ENCODE measurements around the gene LRP5.

Gene LRP5

GRCh38 chr11:68349461-68350249 is 37.3 kb downstream of the LRP5 start:
- no peak for DNase-seq

- no peak for DNase-seq
Observed at GRCh38 chr11:68350759-68351449, 38.5 kb downstream of the LRP5 start.

- DNase-seq: no peak
Observed at GRCh38 chr11:68351450-68352275, 39.3 kb downstream of the LRP5 start.

GRCh38 chr11:68352591-68352990 is 40.2 kb downstream of the LRP5 start:
- DNase-seq: no peak

DNA sequence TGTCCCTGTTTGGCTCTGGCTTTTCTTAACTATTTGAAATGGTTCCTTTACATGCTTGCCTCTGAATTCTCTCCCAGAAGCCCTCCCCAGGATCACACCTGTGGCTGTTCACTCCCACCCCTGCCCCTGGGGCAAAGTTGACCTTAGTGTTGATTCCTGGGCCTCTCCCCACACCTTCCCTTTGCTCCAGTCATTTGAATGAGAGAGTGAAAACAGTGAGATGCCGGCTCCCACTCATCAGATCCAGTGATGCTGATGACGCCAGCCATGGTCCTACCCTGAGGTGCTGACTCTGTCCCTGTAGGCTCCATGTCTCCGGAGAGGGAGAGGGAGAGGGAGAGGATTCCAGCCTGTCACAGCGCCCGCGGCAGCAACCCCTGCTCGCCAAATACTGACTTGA is 40.7 kb downstream of the LRP5 start:
- no peak for DNase-seq

DNA sequence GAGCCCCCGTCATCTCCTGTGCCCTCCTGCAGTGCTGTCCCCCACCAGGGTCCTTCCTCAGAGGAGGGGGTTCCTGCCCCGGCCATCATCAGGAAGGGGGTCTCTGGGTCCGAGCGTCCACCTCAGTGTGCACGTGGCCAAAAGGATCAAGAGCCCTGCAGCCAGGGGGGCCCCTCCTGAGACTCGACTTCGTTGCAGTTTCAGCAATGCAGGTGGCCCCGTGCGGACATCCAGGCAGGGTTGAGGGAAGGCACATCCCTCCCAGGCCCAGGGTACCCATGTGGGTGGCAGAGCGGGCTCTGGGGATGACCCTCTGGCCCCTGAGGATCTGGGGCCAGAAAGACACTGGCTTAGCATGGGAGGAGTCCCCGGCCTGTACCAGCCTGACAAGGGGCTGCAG is 41.3 kb downstream of the LRP5 start:
- DNase-seq: no peak

DNA sequence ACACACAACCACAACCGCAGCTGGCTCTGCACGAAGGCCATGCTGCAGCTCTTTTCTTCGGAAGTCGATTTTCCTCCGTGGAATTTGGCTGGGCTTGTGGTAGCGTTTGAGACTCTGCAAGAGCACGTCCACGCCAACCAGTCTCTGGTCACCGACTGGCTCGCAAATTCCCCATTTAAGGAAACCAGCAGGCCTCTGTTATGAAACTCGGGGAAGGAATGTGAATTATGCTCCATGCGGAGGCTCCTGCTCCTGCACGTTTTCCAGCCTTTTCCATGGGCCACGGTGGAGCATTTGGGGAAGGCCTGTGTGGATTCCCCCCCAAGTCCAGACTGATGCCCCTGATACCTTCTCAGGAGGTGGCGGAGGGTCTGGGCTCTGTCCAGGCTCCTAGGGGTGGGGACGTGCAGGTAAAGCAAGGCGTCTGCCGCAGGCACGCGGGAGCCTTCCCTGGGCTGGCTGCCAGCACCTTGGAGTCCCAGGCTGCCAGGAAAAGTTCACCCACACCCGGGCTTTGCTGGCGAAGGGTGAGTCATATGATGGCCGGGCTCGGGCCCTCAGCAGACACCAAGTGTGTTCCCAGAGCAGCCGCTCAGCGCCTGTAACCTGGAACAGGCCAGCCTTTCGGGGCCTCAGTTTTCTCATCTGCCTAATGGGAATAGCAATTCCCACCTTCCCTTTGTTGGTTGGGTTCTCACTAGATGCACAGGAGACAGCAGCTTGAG is 41.9 kb downstream of the LRP5 start:
- DNase-seq: no peak

DNA sequence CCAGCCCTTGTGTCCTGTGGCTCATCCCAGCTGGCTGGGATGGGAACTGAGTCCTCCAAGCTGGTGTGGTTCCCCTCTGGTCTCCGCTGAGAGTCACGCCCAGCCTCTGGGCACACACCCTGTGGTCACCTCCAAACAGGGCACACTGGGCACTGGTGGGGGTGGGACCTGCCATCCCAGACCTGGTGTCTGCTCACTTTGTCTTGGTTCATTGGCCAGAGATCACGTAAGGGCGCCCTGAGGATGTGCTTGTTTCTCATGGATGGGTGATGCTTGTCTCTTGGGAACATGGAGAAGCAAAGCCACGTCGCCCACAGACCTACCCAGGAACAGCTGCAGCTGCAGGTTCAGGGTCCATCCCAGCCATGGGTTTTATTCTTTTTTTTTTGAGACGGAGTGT is 43.1 kb downstream of the LRP5 start:
- DNase-seq: no peak

DNA sequence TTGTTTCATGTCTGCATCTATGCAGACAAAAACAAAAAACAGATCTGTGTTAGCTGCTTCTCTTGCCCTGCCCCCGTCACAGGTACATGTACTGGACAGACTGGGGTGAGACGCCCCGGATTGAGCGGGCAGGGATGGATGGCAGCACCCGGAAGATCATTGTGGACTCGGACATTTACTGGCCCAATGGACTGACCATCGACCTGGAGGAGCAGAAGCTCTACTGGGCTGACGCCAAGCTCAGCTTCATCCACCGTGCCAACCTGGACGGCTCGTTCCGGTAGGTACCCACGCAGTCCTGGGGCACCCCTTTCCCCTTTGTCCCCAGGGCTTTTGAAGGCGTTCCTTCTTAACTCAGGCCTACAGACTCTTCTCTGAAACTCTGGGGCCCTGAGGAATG is 45.2 kb downstream of the LRP5 start:
- no peak for DNase-seq

- no peak for DNase-seq
Observed at GRCh38 chr11:68358416-68358815, 46.0 kb downstream of the LRP5 start.

GRCh38 chr11:68361702-68362101 is 49.3 kb downstream of the LRP5 start:
- DNase-seq: no peak

- no peak for DNase-seq
Observed at GRCh38 chr11:68362801-68363379, 50.5 kb downstream of the LRP5 start.

- no peak for DNase-seq
Observed at GRCh38 chr11:68363776-68364175, 51.4 kb downstream of the LRP5 start.

GRCh38 chr11:68364581-68364980 is 52.2 kb downstream of the LRP5 start:
- DNase-seq: no peak

GRCh38 chr11:68365943-68366435 is 53.6 kb downstream of the LRP5 start:
- no peak for DNase-seq

GRCh38 chr11:68367252-68367651 is 54.9 kb downstream of the LRP5 start:
- DNase-seq: no peak

- DNase-seq: no peak
Observed at GRCh38 chr11:68369756-68370155, 57.4 kb downstream of the LRP5 start.

- DNase-seq: no peak
Observed at GRCh38 chr11:68370211-68371111, 58.1 kb downstream of the LRP5 start.

- no peak for DNase-seq
Observed at GRCh38 chr11:68371171-68372041, 59.0 kb downstream of the LRP5 start.

DNA sequence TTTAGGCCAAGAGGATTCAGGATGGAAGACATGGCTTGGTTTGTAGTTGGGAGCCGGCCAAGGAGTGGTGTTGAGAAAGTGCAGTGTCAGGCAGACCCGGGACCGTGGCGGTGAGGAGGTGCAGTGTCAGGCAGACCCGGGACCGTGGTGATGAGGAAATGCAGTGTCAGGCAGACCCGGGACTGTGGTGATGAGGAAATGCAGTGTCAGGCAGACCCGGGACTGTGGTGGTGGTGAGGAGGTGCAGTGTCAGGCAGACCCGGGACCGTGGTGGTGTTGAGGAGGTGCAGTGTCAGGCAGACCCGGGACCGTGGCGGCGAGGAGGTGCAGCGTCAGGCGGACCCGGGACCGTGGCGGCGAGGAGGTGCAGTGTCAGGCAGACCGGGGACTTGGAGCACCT is 59.7 kb downstream of the LRP5 start:
- no peak for DNase-seq
